Testis (tissue), 2 donors: Measurements from ENCODE around the gene ADAMTS15.

Experiments used
- CTCF ChIP-seq, 3 experiments: fragments of 450-650 bp in 2 of 3; fragments of 200-600 bp in 1 of 3; sonication (generic) in 1 of 3; IDR thresholded peaks; one replicate each; pipeline ENCODE4 v1.5.1; 2016 to 2019; ENCODE audit warnings: antibody characterized with exemption in 3 of 3, mild to moderate bottlenecking in 2 of 3, moderate library complexity in 1 of 3
- POLR2A ChIP-seq: fragments of 450-650 bp; IDR thresholded peaks from one replicate; pipeline ENCODE4 v1.6.1; 2017; ENCODE audit warnings: antibody characterized with exemption, mild to moderate bottlenecking, moderate library complexity

DNA sequence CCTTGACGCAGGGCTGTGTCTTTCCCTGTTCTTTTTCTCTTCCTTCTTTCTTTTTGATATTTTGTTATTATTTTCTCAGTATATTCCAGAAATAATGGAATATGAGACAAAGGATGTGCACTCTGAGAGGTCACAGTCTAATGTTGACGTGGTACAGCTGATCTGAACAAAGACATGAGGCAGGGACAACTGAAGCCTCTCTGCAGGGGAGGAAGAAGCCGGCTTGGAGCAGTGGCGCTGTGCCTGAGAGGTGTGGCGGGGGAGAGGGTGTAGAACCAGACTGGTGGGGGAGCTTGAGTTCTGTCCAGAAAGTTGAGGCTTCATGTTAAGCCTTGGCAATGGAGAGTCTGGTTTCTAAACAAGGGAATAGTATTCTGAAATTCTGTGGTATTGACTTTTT, 34.7 kb downstream of the ADAMTS15 start:
- no peak for TF ChIP-seq POLR2A
- TF ChIP-seq CTCF (IDR thresholded peaks at IDR 0.05), result no peak
